Endothelial cell of umbilical vein (primary cell): ENCODE data around the gene GFAP. TPM values are rescaled to one million over a fixed set of nuclear protein-coding genes. Genes with fewer than 3 reads are reported as not detected.

Experiments
- BruUV-seq: library from RNA; stranded (reverse); fragments of 400-500 nt; replicated peaks from 2 replicates; lab custom pipeline; 2021; lab: Mats Ljungman, UMichigan
- CTCF ChIA-PET: fragments of 300-600, 350-600 bp; sonication (Branson Sonifier 250); formaldehyde crosslinking; loops from one replicate; lab custom pipeline; 2021; ENCODE audit warnings: antibody characterized with exemption, inconsistent platforms; lab: Charles Lee
- POLR2A ChIA-PET: fragments of 300-600, 350-600 bp; sonication (Branson Sonifier 250); formaldehyde crosslinking; loops from one replicate; lab custom pipeline; 2021; ENCODE audit warnings: antibody characterized with exemption, inconsistent platforms; lab: Charles Lee
- DNase-seq: peaks from one replicate; pipeline ENCODE4 v3.0.0-alpha.2; 2011; ENCODE audit warnings: low read depth, low spot score
- FAIRE-seq: peaks from 2 replicates; lab custom pipeline; 2011; peaks lifted over from hg19 to GRCh38; lab: Jason Lieb, UNC
- H2AFZ ChIP-seq: 2 replicates; pipeline ENCODE4 v1.6.0; 2012; ENCODE audit warnings: low read depth, low read length, control low read depth, inconsistent platforms
- H3K27ac ChIP-seq: 2 replicates; pipeline ENCODE4 v1.5.1; 2011; ENCODE audit warnings: low read depth, mild to moderate bottlenecking, control low read depth, low read length, moderate library complexity; ENCODE audit not compliant: insufficient read depth
- H3K27me3 ChIP-seq, 2 experiments: 2 replicates each; pipeline versions ENCODE4 v1.6.0 to v1.6.1; 2011; ENCODE audit warnings: low read length in 2 of 2, mixed read lengths in 1 of 2; ENCODE audit not compliant: control insufficient read depth in 2 of 2, insufficient read depth in 2 of 2
- H3K36me3 ChIP-seq, 2 experiments: 2 replicates in 1 of 2; 3 replicates in 1 of 2; pipeline ENCODE4 v1.5.1; 2011; ENCODE audit warnings: low read length in 2 of 2, mild to moderate bottlenecking in 1 of 2, moderate library complexity in 1 of 2; ENCODE audit not compliant: control insufficient read depth in 2 of 2, insufficient read depth in 2 of 2; ENCODE audit errors: extremely low read depth in 1 of 2
- H3K4me1 ChIP-seq: 3 replicates; pipeline ENCODE4 v1.5.1; 2011; ENCODE audit warnings: mild to moderate bottlenecking, low read length; ENCODE audit not compliant: control insufficient read depth, insufficient read depth; ENCODE audit errors: extremely low read depth
- H3K4me2 ChIP-seq: 2 replicates; pipeline ENCODE4 v1.6.1; 2011; ENCODE audit warnings: low read length, control low read depth, mixed read lengths; ENCODE audit not compliant: insufficient read depth
- H3K4me3 ChIP-seq, 3 experiments: fragments of 200-600 bp in 1 of 3; sonication (generic), shearing (Covaris generic) in 1 of 3; replicated peaks in 1 of 3; 2 replicates each; pipeline ENCODE4 v1.5.1; 2011 to 2016; ENCODE audit warnings: control low read depth in 3 of 3, low read length in 3 of 3, mild to moderate bottlenecking in 2 of 3, inconsistent platforms in 1 of 3, low read depth in 1 of 3, moderate library complexity in 1 of 3; ENCODE audit not compliant: insufficient read depth in 1 of 3
- H3K79me2 ChIP-seq: 2 replicates; pipeline ENCODE4 v1.6.0; 2012; ENCODE audit warnings: low read length, inconsistent platforms; ENCODE audit not compliant: control insufficient read depth, insufficient read depth
- H3K9ac ChIP-seq: replicated peaks from 2 replicates; pipeline ENCODE3; 2011; ENCODE audit warnings: low read length, control low read depth; ENCODE audit not compliant: insufficient read depth; ENCODE audit errors: extremely low read depth
- H3K9me1 ChIP-seq: replicated peaks from 3 replicates; pipeline ENCODE4 v1.6.0; 2011; ENCODE audit warnings: mild to moderate bottlenecking, low read length; ENCODE audit not compliant: control insufficient read depth, insufficient read depth; ENCODE audit errors: extremely low read depth
- H3K9me3 ChIP-seq: replicated peaks from 2 replicates; pipeline ENCODE4 v1.5.1; 2012; ENCODE audit warnings: low read length, inconsistent platforms; ENCODE audit not compliant: control insufficient read depth, insufficient read depth
- H4K20me1 ChIP-seq: replicated peaks from 2 replicates; pipeline ENCODE3; 2011; ENCODE audit warnings: mild to moderate bottlenecking, low read length; ENCODE audit not compliant: control insufficient read depth, insufficient read depth; ENCODE audit errors: extremely low read depth
- CTCF ChIP-seq, 2 donors: IDR thresholded peaks; 1 replicate in 1 of 2; 2 replicates in 1 of 2; pipeline ENCODE4 v1.5.1; 2011; ENCODE audit warnings: low read length in 2 of 2, mild to moderate bottlenecking in 2 of 2, moderate library complexity in 2 of 2, control low read depth in 1 of 2, inconsistent platforms in 1 of 2, low read depth in 1 of 2; ENCODE audit not compliant: insufficient read depth in 1 of 2; ENCODE audit errors: extremely low read depth in 1 of 2
- EZH2 ChIP-seq: IDR thresholded peaks from 2 replicates; pipeline ENCODE4 v1.6.1; 2012; ENCODE audit warnings: borderline replicate concordance, low read depth, mild to moderate bottlenecking, moderate library complexity, low read length, inconsistent platforms; ENCODE audit not compliant: severe bottlenecking
- FOS ChIP-seq: IDR thresholded peaks from 2 replicates; pipeline ENCODE4 v1.6.1; 2011; ENCODE audit warnings: mild to moderate bottlenecking, low read length, moderate library complexity, borderline replicate concordance; ENCODE audit not compliant: insufficient read depth
- GATA2 ChIP-seq: IDR thresholded peaks from 2 replicates; pipeline ENCODE4 v1.7.0; 2011; ENCODE audit warnings: low read depth, mild to moderate bottlenecking, moderate library complexity, mixed read lengths, low read length; ENCODE audit not compliant: insufficient read length, insufficient read depth
- JUN ChIP-seq: IDR thresholded peaks from 2 replicates; pipeline ENCODE4 v1.6.1; 2011; ENCODE audit warnings: borderline replicate concordance, low read depth; ENCODE audit not compliant: insufficient read length, insufficient read depth
- MAX ChIP-seq: IDR thresholded peaks from 2 replicates; pipeline ENCODE4 v1.6.1; 2011; ENCODE audit not compliant: insufficient read depth, insufficient read length
- MYC ChIP-seq: IDR thresholded peaks from one replicate; pipeline ENCODE4 v1.6.1; 2011; ENCODE audit warnings: mild to moderate bottlenecking, low read depth, low read length
- POLR2A ChIP-seq: IDR thresholded peaks from 2 replicates; pipeline ENCODE4 v1.6.1; 2012; ENCODE audit warnings: low read depth, mild to moderate bottlenecking, control low read depth, low read length
- POLR2AphosphoS5 ChIP-seq: IDR thresholded peaks from 2 replicates; pipeline ENCODE4 v1.6.1; 2012; ENCODE audit warnings: low read depth, mild to moderate bottlenecking, control low read depth, low read length, moderate library complexity; ENCODE audit not compliant: insufficient read depth
- dilution Hi-C: fragments of 300-500 bp; cut with MboI; formaldehyde crosslinking; loops from one replicate; pipeline ENCODE4 v1.15.0; 2019; ENCODE audit warnings: low sequenced_read_pairs; ENCODE audit not compliant: extremely low pct_ligation_motif_present
- intact Hi-C: fragments of 100-400 bp; cut with micrococcal nuclease; formaldehyde crosslinking; loops from one replicate; pipeline ENCODE4 v1.10.0; 2022
- polyA plus RNA-seq, 4 experiments: library from polyadenylated mRNA; depleted of rRNA in 3 of 4; stranded (reverse) in 3 of 4; unstranded in 1 of 4; fragments of >200 nt; gene quantifications; 2 replicates each; pipeline versions ENCODE4 v1.2.1 to v1.2.3, GENCODE V29; 2011 to 2012; ENCODE audit warnings: missing spikeins in 1 of 4
- total RNA-seq: library from RNA; stranded (reverse); gene quantifications from 2 replicates; pipeline ENCODE4 v1.2.3, GENCODE V29; 2021

The GFAP gene
- total and polyA plus RNA-seq, 2 donors (not counting 3 experiments of a cell fraction or from before 2014, with no cell fraction given), result 0.07 to 0.42 TPM

GRCh38 chr17:44940768-44941167 is 25.5 kb upstream of the GFAP start:
- no TSS peak for BruUV-seq
- dilution Hi-C loops (no loop called here), intact Hi-C loops (no loop called here)
- Histone ChIP-seq H3K27ac (no peak overlapping the region), H3K4me3 (no peak overlapping the region), H3K27me3 (no peaks in the 10 kb centered on the region), H3K9me3 (no peaks in the 10 kb centered on the region), H3K9ac (no peak overlapping the region), H3K79me2 (peaks cover 89% of the 10 kb centered on the region), H3K4me1 (no peaks in the 10 kb centered on the region), H4K20me1 (no peaks in the 10 kb centered on the region), H3K4me2 (no peak overlapping the region), H2AFZ (no peak overlapping the region), H3K36me3 (no peaks in the 10 kb centered on the region), H3K9me1 (no peaks in the 10 kb centered on the region)
- DNase-seq, result no peak
- ChIA-PET POLR2A (no interaction called here), CTCF (interaction anchor here (0.9 to 3.0 kb wide), 3 partner anchors 10 to 80 kb away, joined by 3 to 13 read pairs (median 5); no protein-coding TSS in a partner anchor)
- TF ChIP-seq POLR2A (no peak), EZH2 (no peak), GATA2 (no peak), MYC (no peak), JUN (no peak), CTCF (IDR thresholded peaks at IDR 0.05; ENCODE audit: extremely low read depth in 1 of 2, insufficient read depth in 1 of 2, low read depth in 1 of 2, low read length in 2 of 2) (no peak), MAX (no peak), POLR2AphosphoS5 (no peak), FOS (no peak)
- FAIRE-seq, result no peak
